GM12878 (cell line): ENCODE results near the gene MDFI. TPM values are rescaled to one million over a fixed set of nuclear protein-coding genes. Genes with fewer than 3 reads are reported as not detected.

Experiments used
- ATAC-seq: fragments of 200-7000 bp; cut with Tn5 transposase; 3 replicates; pipeline ENCODE4 v1.9.1; 2020; ENCODE audit warnings: mild to moderate bottlenecking, moderate library complexity
- BruUV-seq: library from RNA; stranded (reverse); fragments of 400-500 nt; replicated peaks from 2 replicates; lab custom pipeline; 2021; lab: Mats Ljungman, UMichigan
- CTCF ChIA-PET: fragments of 300-600 bp; sonication (Branson Sonifier 250); formaldehyde crosslinking; extraction: SDS; loops from one replicate; lab custom pipeline; 2021; ENCODE audit warnings: inconsistent platforms; lab: Yijun Ruan, JAX
- POLR2A ChIA-PET: fragments of 350-600 bp; formaldehyde crosslinking; extraction: SDS; loops from one replicate; lab custom pipeline; 2021; ENCODE audit warnings: inconsistent platforms; lab: Charles Lee
- RAD21 ChIA-PET: fragments of 300-600 bp; sonication (Branson Sonifier 250); formaldehyde crosslinking; loops from one replicate; lab custom pipeline; 2023; ENCODE audit warnings: antibody characterized with exemption; ENCODE audit not compliant: unreplicated experiment; lab: Charles Lee
- SMC1A ChIA-PET: fragments of 300-600 bp; sonication (Branson Sonifier 250); formaldehyde crosslinking; loops from one replicate; lab custom pipeline; 2023; ENCODE audit not compliant: unreplicated experiment, uncharacterized antibody; lab: Charles Lee
- DNase-seq: peaks from one replicate; pipeline ENCODE4 v3.0.0-alpha.2; 2011; ENCODE audit warnings: low read depth, low spot score
- FAIRE-seq: peaks from 3 replicates; lab custom pipeline; 2011; peaks lifted over from hg19 to GRCh38; lab: Jason Lieb, UNC
- H2AFZ ChIP-seq: 2 replicates; pipeline ENCODE4 v1.6.0; 2011; ENCODE audit warnings: low read depth, low read length, control low read depth; ENCODE audit not compliant: control insufficient read depth
- H3K27ac ChIP-seq: 2 replicates; pipeline ENCODE4 v1.5.1; 2011; ENCODE audit warnings: control low read depth; ENCODE audit not compliant: control insufficient read depth, insufficient read depth
- H3K27me3 ChIP-seq, 2 experiments: replicated peaks in 1 of 2; 2 replicates each; pipeline versions ENCODE4 v1.6.0 to v1.6.1; 2011; ENCODE audit warnings: low read length in 1 of 2; ENCODE audit not compliant: control insufficient read depth in 2 of 2, insufficient read depth in 2 of 2
- H3K36me3 ChIP-seq, 2 experiments: 2 replicates each; pipeline ENCODE4 v1.5.1; 2011; ENCODE audit warnings: low read length in 1 of 2; ENCODE audit not compliant: control insufficient read depth in 2 of 2, insufficient read depth in 2 of 2
- H3K4me1 ChIP-seq: 2 replicates; pipeline ENCODE4 v1.6.1; 2011; ENCODE audit warnings: mild to moderate bottlenecking, low read length, moderate library complexity, mixed read lengths; ENCODE audit not compliant: control insufficient read depth, insufficient read depth
- H3K4me2 ChIP-seq: 2 replicates; pipeline ENCODE4 v1.6.0; 2011; ENCODE audit warnings: control low read depth; ENCODE audit not compliant: control insufficient read depth, insufficient read depth
- H3K4me3 ChIP-seq: fragments of 200-600 bp; sonication (generic); 2 replicates; pipeline ENCODE4 v1.5.1; 2016
- H3K79me2 ChIP-seq: 2 replicates; pipeline ENCODE4 v1.6.0; 2011; ENCODE audit warnings: low read length; ENCODE audit not compliant: control insufficient read depth, insufficient read depth
- H3K9ac ChIP-seq: 2 replicates; pipeline ENCODE4 v1.8.0; 2011; ENCODE audit warnings: low read length, control low read depth, mixed read lengths; ENCODE audit not compliant: control insufficient read depth, insufficient read depth
- H3K9me3 ChIP-seq: replicated peaks from 3 replicates; pipeline ENCODE4 v1.5.1; 2011; ENCODE audit warnings: mild to moderate bottlenecking, low read length; ENCODE audit not compliant: control insufficient read depth, insufficient read depth
- H4K20me1 ChIP-seq: 2 replicates; pipeline ENCODE4 v1.6.0; 2011; ENCODE audit not compliant: control insufficient read depth, insufficient read depth
- ATF7 ChIP-seq: fragments of 450-650 bp; IDR thresholded peaks from 2 replicates; pipeline ENCODE4 v1.6.1; 2016; ENCODE audit warnings: low read depth, mild to moderate bottlenecking
- BCL11A ChIP-seq: IDR thresholded peaks from 2 replicates; pipeline ENCODE4 v1.6.1; 2011; ENCODE audit warnings: low read depth, low read length
- BHLHE40 ChIP-seq, 2 experiments: fragments of 450-650 bp in 1 of 2; IDR thresholded peaks; 2 replicates each; pipeline ENCODE4 v1.6.1; 2011 to 2017; ENCODE audit warnings: low read depth in 2 of 2, borderline replicate concordance in 1 of 2, improper control_type of control experiment in 1 of 2, low read length in 1 of 2, mild to moderate bottlenecking in 1 of 2
- CREB1 ChIP-seq: IDR thresholded peaks from 2 replicates; pipeline ENCODE4 v1.6.1; 2012; ENCODE audit warnings: low read depth, mild to moderate bottlenecking, inconsistent platforms
- KAT2A ChIP-seq: conservative IDR thresholded peaks from 2 replicates; pipeline ENCODE4 v1.6.1; 2011; ENCODE audit warnings: low read depth, low read length; ENCODE audit not compliant: control insufficient read depth
- NR2C2 ChIP-seq: IDR thresholded peaks from 2 replicates; pipeline ENCODE4 v1.6.1; 2011; ENCODE audit warnings: borderline replicate concordance, low read depth; ENCODE audit not compliant: control insufficient read depth, insufficient read length
- SMAD5 ChIP-seq: IDR thresholded peaks from 2 replicates; pipeline ENCODE4 v1.6.1; 2016; ENCODE audit warnings: antibody characterized with exemption, low read depth
- SMC3 ChIP-seq: IDR thresholded peaks from 2 replicates; pipeline ENCODE4 v1.6.1; 2011; ENCODE audit warnings: low read length, improper control_type of control experiment, borderline replicate concordance
- TCF7 ChIP-seq: IDR thresholded peaks from 2 replicates; pipeline ENCODE4 v1.6.1; 2014; ENCODE audit warnings: antibody characterized with exemption, borderline replicate concordance
- WGBS: methylation state at CpG from one replicate; pipeline ENCODE4 v1.1.6; 2016; ENCODE audit warnings: low lambda C conversion rate; ENCODE audit not compliant: insufficient replicate concordance, insufficient coverage; ENCODE audit errors: missing lambda C conversion rate; 5-methylcytosine and 5-hydroxymethylcytosine counted together
- in situ Hi-C: fragments of 300-500 bp; cut with MboI; formaldehyde crosslinking; loops from 9 replicates; pipeline ENCODE4 v1.14.3; 2018; ENCODE audit warnings: mixed read lengths
- intact Hi-C: fragments of 100-400 bp; cut with micrococcal nuclease; formaldehyde crosslinking; loops from one replicate; pipeline ENCODE4 v1.14.2; 2022; ENCODE audit not compliant: unreplicated experiment
- polyA plus RNA-seq, 11 experiments: library from polyadenylated mRNA; depleted of rRNA in 4 of 11; unstranded in 6 of 11; stranded (reverse) in 5 of 11; fragments of >200 nt; fragmentation: Nextera tagmentation in 4 of 11; fragmentation: Illumina TruSeq in 1 of 11; extraction: Ambion mirVana in 4 of 11; extraction: Trizol in 1 of 11; gene quantifications; 1 replicate in 1 of 11; 2 replicates in 10 of 11; pipeline versions ENCODE4 v1.2.1 to v1.2.3, GENCODE V29; 2011 to 2016; ENCODE audit warnings: inconsistent platforms in 2 of 11, missing spikeins in 2 of 11, low read depth in 1 of 11
- total RNA-seq, 4 experiments: library from RNA; depleted of rRNA in 3 of 4; stranded (reverse); fragments of >200 nt in 3 of 4; fragmentation: Illumina TruSeq in 1 of 4; extraction: Trizol in 1 of 4; gene quantifications; 2 replicates each; pipeline versions ENCODE4 v1.2.1 to v1.2.3, GENCODE V29; 2013 to 2021

Gene MDFI
- total and polyA plus RNA-seq, 10 of the 15 experiments (the other 5 are each of a cell fraction or from before 2014, with no cell fraction given): not detected

DNA sequence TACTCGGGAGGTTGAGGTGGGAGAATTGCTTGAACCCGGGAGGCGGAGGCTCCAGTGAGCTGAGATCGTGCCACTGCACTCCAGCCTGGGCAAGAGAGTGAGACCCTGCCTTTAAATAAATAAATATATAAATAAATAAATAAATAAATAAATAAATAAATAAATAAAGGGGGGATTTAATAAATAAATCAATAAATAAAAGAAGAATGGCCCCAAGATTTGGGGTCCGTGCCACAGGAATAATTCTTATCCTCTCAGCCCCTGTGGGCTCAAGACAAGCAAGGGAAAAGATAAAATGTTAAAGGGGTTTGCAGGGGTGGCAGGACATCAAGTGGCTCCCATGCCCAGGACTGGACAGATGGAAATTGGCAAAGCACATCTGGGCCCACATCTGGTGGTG is 31.2 kb upstream of the MDFI start:
- Histone ChIP-seq H3K27me3 (no peaks in the 10 kb centered on the region; a peak in 1 of 4 replicates), H3K4me2 (no peak overlapping the region), H3K4me1 (no peaks in the 10 kb centered on the region), H3K9me3 (no peaks in the 10 kb centered on the region), H4K20me1 (no peaks in the 10 kb centered on the region), H3K9ac (no peak overlapping the region), H2AFZ (no peak overlapping the region), H3K36me3 (no peaks in the 10 kb centered on the region), H3K4me3 (no peak overlapping the region), H3K27ac (no peak overlapping the region), H3K79me2 (no peaks in the 10 kb centered on the region)
- BruUV-seq: no TSS peak
- POLR2A ChIA-PET: no interaction called here
- TF ChIP-seq KAT2A: no peak
- no peak for TF ChIP-seq CREB1
- no peak for TF ChIP-seq BHLHE40 (IDR thresholded peaks at IDR 0.05; ENCODE audit: borderline replicate concordance in 1 of 2, low read depth in 2 of 2, low read length in 1 of 2)
- no peak for DNase-seq
- WGBS: 47% methylated on average over 5 of the region's 5 CpGs
- RAD21 ChIA-PET: no interaction called here
- SMC1A ChIA-PET: interaction anchor here (0.6 to 1.2 kb wide), 2 partner anchors 74 to 183 kb away, joined by 3 to 4 read pairs; no protein-coding TSS in a partner anchor
- in situ Hi-C loops: loop anchor here (10.0 kb wide), 2 partner anchors 78 to 438 kb away; no protein-coding TSS in a partner anchor
- intact Hi-C loops: loop anchor here (10.0 kb wide), 1 partner anchor 438 kb away; no protein-coding TSS in a partner anchor
- ATAC-seq: no peak
- no peak for FAIRE-seq
- CTCF ChIA-PET: interaction anchor here (1.0 to 2.0 kb wide), 4 partner anchors 72 to 169 kb away, joined by 3 to 7 read pairs (median 4); no protein-coding TSS in a partner anchor

GRCh38 chr6:41607736-41608135 is 30.5 kb upstream of the MDFI start:
- Histone ChIP-seq H3K36me3 (no peaks in the 10 kb centered on the region), H3K9me3 (no peaks in the 10 kb centered on the region), H2AFZ (no peak overlapping the region), H4K20me1 (no peaks in the 10 kb centered on the region), H3K4me1 (no peaks in the 10 kb centered on the region), H3K27me3 (no peaks in the 10 kb centered on the region; a peak in 1 of 4 replicates), H3K9ac (no peak overlapping the region), H3K27ac (no peak overlapping the region), H3K79me2 (no peaks in the 10 kb centered on the region), H3K4me2 (no peak overlapping the region), H3K4me3 (no peak overlapping the region)
- no peak for TF ChIP-seq ATF7
- no peak for TF ChIP-seq KAT2A
- no peak for TF ChIP-seq SMC3
- TF ChIP-seq SMAD5: no peak
- TF ChIP-seq BCL11A: no peak
- TF ChIP-seq TCF7: no peak
- TF ChIP-seq NR2C2: no peak
- CTCF ChIA-PET: interaction anchor here (0.7 to 1.0 kb wide), 2 partner anchors 169 to 277 kb away, joined by 3 read pairs; no protein-coding TSS in a partner anchor
- 39% methylated on average over 9 of the region's 9 CpGs for WGBS
- POLR2A ChIA-PET: no interaction called here
- no peak for DNase-seq
- SMC1A ChIA-PET: interaction anchor here (0.6 kb wide), 1 partner anchor 188 kb away, joined by 3 read pairs; no protein-coding TSS in a partner anchor
- RAD21 ChIA-PET: no interaction called here
- in situ Hi-C loops: loop anchor here (10.0 kb wide), 2 partner anchors 77 to 437 kb away; no protein-coding TSS in a partner anchor
- no peak for FAIRE-seq
- no peak for ATAC-seq
- no TSS peak for BruUV-seq
- intact Hi-C loops: loop anchor here (10.0 kb wide), 1 partner anchor 437 kb away; no protein-coding TSS in a partner anchor
